ENCODE measurements around the gene BMP6. TPM values are rescaled to one million over a fixed set of nuclear protein-coding genes. Genes with fewer than 3 reads are reported as not detected.
A peak's percentile ranks its signal among the peaks of the same experiment; 100 is the strongest.

The BMP6 gene
- total RNA-seq, 1 donor from 2014 or later, result 3.2 TPM

GRCh38 chr6:7707787-7708186 is 18.1 kb upstream of the BMP6 start:
- intact Hi-C loops (cut with DNase I), result no loop called here
- TF ChIP-seq, protein P1, sequence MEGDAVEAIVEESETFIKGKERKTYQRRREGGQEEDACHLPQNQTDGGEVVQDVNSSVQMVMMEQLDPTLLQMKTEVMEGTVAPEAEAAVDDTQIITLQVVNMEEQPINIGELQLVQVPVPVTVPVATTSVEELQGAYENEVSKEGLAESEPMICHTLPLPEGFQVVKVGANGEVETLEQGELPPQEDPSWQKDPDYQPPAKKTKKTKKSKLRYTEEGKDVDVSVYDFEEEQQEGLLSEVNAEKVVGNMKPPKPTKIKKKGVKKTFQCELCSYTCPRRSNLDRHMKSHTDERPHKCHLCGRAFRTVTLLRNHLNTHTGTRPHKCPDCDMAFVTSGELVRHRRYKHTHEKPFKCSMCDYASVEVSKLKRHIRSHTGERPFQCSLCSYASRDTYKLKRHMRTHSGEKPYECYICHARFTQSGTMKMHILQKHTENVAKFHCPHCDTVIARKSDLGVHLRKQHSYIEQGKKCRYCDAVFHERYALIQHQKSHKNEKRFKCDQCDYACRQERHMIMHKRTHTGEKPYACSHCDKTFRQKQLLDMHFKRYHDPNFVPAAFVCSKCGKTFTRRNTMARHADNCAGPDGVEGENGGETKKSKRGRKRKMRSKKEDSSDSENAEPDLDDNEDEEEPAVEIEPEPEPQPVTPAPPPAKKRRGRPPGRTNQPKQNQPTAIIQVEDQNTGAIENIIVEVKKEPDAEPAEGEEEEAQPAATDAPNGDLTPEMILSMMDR (IDR thresholded peaks at IDR 0.05), result no peak
- TF ChIP-seq POLR2AphosphoS5 (IDR thresholded peaks at IDR 0.05; ENCODE audit: insufficient read depth in 1 of 2, low read depth in 1 of 2) (no peak), POLR2A (IDR thresholded peaks at IDR 0.05) (no peak)

GRCh38 chr6:7719364-7719850 is 6.5 kb upstream of the BMP6 start:
- no peaks in the 10 kb centered on the region for H3K4me1 ChIP-seq
- TF ChIP-seq POLR2AphosphoS5 (IDR thresholded peaks at IDR 0.05; ENCODE audit: insufficient read depth in 1 of 2, low read depth in 1 of 2) (no peak), POLR2A (IDR thresholded peaks at IDR 0.05) (no peak)
- TF ChIP-seq, protein P1 (IDR thresholded peaks at IDR 0.05), result no peak
- no peaks in the 10 kb centered on the region for H3K27me3 ChIP-seq
- H3K9me3 ChIP-seq, result no peaks in the 10 kb centered on the region
- intact Hi-C loops (cut with DNase I), result no loop called here
- no peak overlapping the region for H3K27ac ChIP-seq
- no peak overlapping the region for H3K4me3 ChIP-seq
- no peaks in the 10 kb centered on the region for H3K36me3 ChIP-seq
- DNase-seq (ENCODE audit: extremely low spot score in 2 of 2), result peak in 1 of 2 donors; percentile 34

More at GRCh38 chr6:7707787-7708186, 18.1 kb upstream of the BMP6 start:
- Histone ChIP-seq H3K9me3 (no peaks in the 10 kb centered on the region), H3K27me3 (no peaks in the 10 kb centered on the region), H3K4me1 (no peaks in the 10 kb centered on the region), H3K27ac (no peak overlapping the region), H3K4me3 (no peak overlapping the region), H3K36me3 (no peaks in the 10 kb centered on the region)
- no peak for DNase-seq (ENCODE audit: extremely low spot score in 2 of 2)

GRCh38 chr6:7720346-7720745 is 5.6 kb upstream of the BMP6 start:
- Histone ChIP-seq H3K4me3 (no peak overlapping the region), H3K36me3 (no peaks in the 10 kb centered on the region), H3K27ac (no peak overlapping the region), H3K27me3 (no peaks in the 10 kb centered on the region), H3K9me3 (no peaks in the 10 kb centered on the region), H3K4me1 (no peaks in the 10 kb centered on the region)
- intact Hi-C loops (cut with DNase I), result loop anchor here (5.0 kb wide), 2 partner anchors 277 to 337 kb away; no protein-coding TSS in a partner anchor
- peak in 1 of 2 donors; percentile 74 for DNase-seq (ENCODE audit: extremely low spot score in 2 of 2)
- TF ChIP-seq POLR2A (IDR thresholded peaks at IDR 0.05), result no peak
- TF ChIP-seq POLR2AphosphoS5 (IDR thresholded peaks at IDR 0.05; ENCODE audit: insufficient read depth in 1 of 2, low read depth in 1 of 2), result no peak

GRCh38 chr6:7721649-7722048 is 4.2 kb upstream of the BMP6 start:
- no peak for TF ChIP-seq POLR2A (IDR thresholded peaks at IDR 0.05)
- TF ChIP-seq, protein P1 (IDR thresholded peaks at IDR 0.05), result peak in 2 of 3 experiments; percentile 4 to 27
- Histone ChIP-seq H3K36me3 (no peaks in the 10 kb centered on the region), H3K27ac (no peak overlapping the region), H3K4me3 (no peak overlapping the region), H3K4me1 (peaks cover 7% of the 10 kb centered on the region), H3K27me3 (no peaks in the 10 kb centered on the region), H3K9me3 (no peaks in the 10 kb centered on the region)
- no peak for DNase-seq (ENCODE audit: extremely low spot score in 2 of 2)
- intact Hi-C loops (cut with DNase I), result loop anchor here (5.0 kb wide), 2 partner anchors 276 to 336 kb away; no protein-coding TSS in a partner anchor

- no peak for TF ChIP-seq POLR2A (IDR thresholded peaks at IDR 0.05)
- TF ChIP-seq, protein P1 (IDR thresholded peaks at IDR 0.05), result peak; percentile 23 to 65 (median 45)
- TF ChIP-seq POLR2AphosphoS5 (IDR thresholded peaks at IDR 0.05; ENCODE audit: insufficient read depth in 1 of 2, low read depth in 1 of 2), result no peak
- no peaks in the 10 kb centered on the region for H3K27me3 ChIP-seq
- H3K27ac ChIP-seq, result no peak overlapping the region
- H3K4me1 ChIP-seq, result peaks cover 16% of the 10 kb centered on the region
- no peaks in the 10 kb centered on the region for H3K9me3 ChIP-seq
- peak in 1 of 2 donors; percentile 90 for DNase-seq (ENCODE audit: extremely low spot score in 2 of 2)
- intact Hi-C loops (cut with DNase I), result loop anchor here (5.0 kb wide), 2 partner anchors 274 to 334 kb away; no protein-coding TSS in a partner anchor
- H3K4me3 ChIP-seq, result no peak overlapping the region
- H3K36me3 ChIP-seq, result no peaks in the 10 kb centered on the region
Measured at GRCh38 chr6:7723041-7723447, 2.9 kb upstream of the BMP6 start.

Data from vagina (tissue), 2 donors.